HG02678 (cell line): Measurements from ENCODE around the gene RFX8.
"Not testable (repeated sequence)": the region's sequence is repeated elsewhere in the genome, so short reads cannot be mapped to it uniquely, and the experiment has no call there.

ENCODE experiments used
- ATAC-seq: cut with Tn5 transposase; IDR thresholded peaks from one replicate; pipeline ENCODE4 v1.9.1; 2021; ENCODE audit warnings: mild to moderate bottlenecking, moderate library complexity; ENCODE audit not compliant: unreplicated experiment

Gene RFX8

GRCh38 chr2:101474731-101475384, at the start of gene RFX8:
RFX8 (minus strand) TSS chr2:101475112; CDS start chr2:101466848, 8,264 bp downstream.
- no peak for ATAC-seq

- ATAC-seq = no peak
Observed at GRCh38 chr2:101521487-101521886, 46.6 kb upstream of the RFX8 start.

DNA sequence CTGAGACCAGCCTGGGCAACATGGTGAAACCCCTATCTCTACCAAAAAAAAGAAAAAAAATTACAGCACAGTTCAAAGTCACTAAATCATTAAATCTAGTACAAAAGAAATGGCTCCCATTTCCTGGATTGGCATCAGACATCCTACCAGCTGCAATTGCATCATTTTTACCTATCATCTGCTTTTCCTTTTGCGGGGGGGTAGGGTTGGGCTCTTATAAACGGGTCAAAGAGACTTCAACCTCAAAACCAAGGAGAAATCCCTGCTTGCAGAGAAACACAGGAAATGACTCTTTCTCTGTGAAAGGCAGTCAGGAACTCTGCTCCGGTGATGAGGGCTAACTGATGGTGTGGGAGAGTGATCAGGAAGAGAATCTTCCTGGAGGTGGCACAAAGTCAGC, 45.3 kb upstream of the RFX8 start:
- no peak for ATAC-seq

DNA sequence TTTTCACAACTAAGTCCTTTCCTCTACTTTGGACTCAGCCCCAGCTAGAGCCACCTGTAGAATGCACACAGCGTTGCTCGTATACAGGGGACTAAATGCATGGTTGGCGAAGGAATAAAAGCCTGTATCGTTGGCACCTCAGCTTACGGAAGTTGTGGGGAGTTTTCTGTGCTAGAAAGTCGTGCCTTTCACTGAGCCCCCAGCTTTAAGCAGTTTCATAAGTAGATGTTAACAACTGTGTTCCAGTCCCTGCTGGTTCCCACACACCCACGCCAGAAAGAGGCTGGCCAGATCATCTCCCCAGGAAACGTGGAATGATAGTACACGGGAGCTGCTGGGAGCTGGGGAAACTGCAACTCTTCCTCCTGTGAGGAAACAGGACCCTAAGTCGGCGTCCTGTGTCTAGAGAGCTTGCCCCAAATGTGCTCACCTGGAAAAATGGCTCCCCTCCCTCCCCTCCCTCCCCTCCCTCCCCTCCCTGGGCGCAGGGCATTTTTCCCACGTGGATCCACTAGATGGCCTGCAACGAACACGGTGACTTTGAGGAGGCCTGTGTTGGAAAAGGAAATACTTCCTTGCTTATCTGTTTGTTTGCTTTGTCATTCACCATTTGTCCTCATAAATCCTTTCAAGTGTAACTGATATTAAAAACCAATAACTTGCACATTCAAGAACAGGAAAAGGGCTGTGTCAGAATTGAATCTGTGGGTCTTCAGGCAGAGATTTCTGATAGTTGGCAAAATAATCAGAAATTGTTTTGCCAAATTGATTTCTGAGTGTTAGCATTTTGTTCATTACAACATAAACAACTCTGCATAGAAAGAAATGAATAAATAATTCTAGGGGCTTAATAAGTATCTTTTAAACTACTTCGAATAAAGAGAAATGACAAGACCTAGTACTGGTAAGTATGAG, 43.9 kb upstream of the RFX8 start:
- no peak for ATAC-seq

DNA sequence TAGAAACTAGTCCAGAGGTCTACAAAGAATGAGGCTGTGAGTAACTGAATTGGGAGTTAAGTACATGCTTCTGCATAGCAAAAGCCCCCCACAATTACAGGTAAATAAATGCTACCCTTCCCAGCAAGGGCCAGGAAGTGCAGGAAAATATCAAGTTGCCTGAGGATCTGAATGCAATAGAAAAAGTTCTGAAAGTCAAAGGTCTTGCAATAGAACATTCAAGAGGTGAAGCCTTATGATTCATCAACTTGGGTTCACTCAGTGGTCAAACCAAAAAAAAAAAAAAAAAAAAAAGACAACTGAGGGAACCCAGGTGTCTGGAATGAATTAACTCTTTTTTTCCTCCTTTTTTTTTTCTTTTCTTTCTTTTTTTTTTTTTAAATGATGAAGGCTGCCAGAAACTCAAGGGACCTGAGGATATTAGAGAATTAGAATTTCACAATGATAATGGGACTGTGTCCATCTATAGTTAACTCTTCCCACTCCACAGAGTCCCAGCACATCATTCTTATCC, 42.9 kb upstream of the RFX8 start:
- no peak for ATAC-seq

GRCh38 chr2:101516823-101517690, 42.1 kb upstream of the RFX8 start:
- no peak for ATAC-seq

DNA sequence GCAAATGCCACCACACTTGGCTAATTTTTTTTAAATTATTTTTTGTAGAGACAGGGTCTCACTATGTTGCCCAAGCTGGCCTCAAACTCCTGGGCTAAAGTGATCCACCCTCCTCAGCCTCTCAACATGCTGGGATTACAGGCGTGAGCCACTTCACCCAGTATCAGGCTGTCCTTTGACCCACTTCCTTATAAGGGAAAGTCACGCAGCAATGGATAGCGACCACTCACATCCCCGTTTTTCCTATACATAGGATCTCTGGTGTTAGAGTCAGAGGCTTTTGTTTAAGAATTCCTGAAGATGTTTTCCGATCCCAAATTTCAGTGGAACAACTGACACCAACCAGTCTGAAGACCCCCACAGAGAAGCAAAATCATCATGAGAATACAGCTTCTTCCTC, 41.4 kb upstream of the RFX8 start:
- ATAC-seq = no peak

- no peak for ATAC-seq
Observed at GRCh38 chr2:101515477-101515876, 40.6 kb upstream of the RFX8 start.

- ATAC-seq = no peak
Observed at GRCh38 chr2:101512993-101513392, 38.1 kb upstream of the RFX8 start.

DNA sequence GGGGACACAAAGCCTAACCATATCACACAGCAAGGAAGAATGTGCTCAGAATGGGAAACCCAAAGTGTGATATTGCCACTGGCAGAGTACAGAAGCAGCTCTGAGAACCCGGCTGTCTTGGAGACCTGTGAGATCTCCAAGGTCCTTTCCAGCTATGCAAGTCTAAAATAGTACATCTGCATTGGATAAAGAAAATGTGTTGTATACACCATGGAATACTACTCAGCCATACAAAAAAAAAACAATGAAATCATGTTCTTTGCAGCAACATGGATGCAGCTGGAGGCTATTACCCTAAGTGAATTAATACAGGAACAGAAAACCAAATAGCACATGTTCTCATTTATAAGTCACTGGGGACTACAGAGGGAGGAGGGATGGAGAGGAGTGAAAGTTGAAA, 36.5 kb upstream of the RFX8 start:
- ATAC-seq = no peak

GRCh38 chr2:101509499-101510284, 34.8 kb upstream of the RFX8 start:
- no peak for ATAC-seq

- ATAC-seq = no peak
Observed at GRCh38 chr2:101508636-101509035, 33.7 kb upstream of the RFX8 start.

DNA sequence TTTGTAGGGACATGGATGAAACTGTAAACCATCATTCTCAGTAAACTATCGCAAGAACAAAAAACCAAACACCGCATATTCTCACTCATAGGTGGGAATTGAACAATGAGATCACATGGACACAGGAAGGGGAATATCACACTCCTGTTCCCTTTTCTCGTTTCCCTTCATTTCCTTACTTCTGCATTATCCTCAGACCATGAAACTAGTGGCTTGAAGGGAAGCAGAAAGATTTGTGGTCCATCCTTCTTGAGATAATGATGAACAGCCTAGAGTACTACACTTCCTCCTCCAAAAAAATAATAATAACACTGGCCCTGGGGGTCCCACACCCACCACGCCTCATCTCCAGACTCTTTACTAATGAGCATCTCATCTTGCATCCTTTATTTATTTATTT, 30.4 kb upstream of the RFX8 start:
- ATAC-seq = not testable (repeated sequence)

GRCh38 chr2:101504744-101505143, 29.8 kb upstream of the RFX8 start:
- ATAC-seq = not testable (repeated sequence)

DNA sequence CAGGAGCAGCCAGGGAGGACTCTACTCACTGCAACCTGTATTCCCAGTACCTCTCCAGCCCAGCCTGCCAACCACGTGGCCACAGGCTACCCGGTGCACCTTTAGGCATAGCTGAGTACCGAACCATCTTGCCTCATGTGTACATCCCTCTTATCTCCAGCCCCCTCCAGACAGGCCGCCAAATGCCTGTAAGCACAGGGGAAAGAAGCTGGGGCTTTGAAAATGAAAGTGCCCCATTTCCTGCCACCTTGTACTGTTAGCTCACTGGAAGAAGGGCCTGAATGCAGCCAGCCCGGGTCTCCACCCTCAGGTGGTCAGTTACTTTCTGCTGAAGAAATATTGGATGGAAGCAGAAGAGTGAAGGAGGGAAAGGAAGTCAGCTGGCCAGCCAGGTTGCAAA, 27.2 kb upstream of the RFX8 start:
- ATAC-seq = no peak

DNA sequence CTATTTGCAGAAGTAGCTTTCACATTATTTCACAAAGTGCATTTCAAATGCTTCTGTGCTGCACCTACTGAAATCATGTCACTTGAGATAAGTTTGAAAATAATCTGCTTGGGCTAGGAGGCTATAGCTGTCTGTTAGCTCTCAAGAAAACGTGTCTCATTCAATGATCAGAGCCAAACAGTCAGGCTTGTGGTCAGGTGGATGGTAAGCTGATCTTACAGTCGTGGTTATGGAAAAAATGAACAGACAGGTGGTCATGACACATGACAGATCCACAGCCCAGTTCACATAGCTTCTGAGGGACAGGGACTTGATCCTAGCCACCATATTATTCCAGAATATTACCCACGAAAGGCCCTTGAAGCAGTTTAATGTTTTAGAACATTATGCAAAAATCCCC, 26.5 kb upstream of the RFX8 start:
- ATAC-seq = no peak

- ATAC-seq = no peak
Observed at GRCh38 chr2:101500860-101501259, 25.9 kb upstream of the RFX8 start.

- ATAC-seq = no peak
Observed at GRCh38 chr2:101500180-101500579, 25.3 kb upstream of the RFX8 start.

GRCh38 chr2:101496279-101496678, 21.4 kb upstream of the RFX8 start:
- ATAC-seq = no peak

GRCh38 chr2:101492936-101493473, 18.1 kb upstream of the RFX8 start:
- ATAC-seq = no peak
